ENCODE data around the gene GAB3.

DNA sequence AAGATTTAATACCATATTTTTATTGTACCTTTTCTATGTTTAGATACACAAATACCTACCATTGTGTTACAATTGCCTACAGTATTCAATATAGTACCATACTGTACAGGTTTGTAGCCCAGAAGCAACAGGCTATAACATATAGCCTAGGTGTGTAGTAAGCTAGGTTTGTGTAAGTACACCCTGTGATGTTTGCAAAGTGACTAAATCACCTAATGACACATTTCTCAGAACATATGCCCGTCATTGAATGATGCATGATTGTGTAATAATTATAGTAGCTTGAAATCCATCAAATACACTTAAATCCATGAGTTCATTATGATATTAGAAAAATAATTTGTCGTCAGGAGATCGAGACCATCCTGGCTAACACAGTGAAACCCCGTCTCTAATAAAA lies 30.8 kb downstream of the GAB3 start:
- TF ChIP-seq, protein P1, sequence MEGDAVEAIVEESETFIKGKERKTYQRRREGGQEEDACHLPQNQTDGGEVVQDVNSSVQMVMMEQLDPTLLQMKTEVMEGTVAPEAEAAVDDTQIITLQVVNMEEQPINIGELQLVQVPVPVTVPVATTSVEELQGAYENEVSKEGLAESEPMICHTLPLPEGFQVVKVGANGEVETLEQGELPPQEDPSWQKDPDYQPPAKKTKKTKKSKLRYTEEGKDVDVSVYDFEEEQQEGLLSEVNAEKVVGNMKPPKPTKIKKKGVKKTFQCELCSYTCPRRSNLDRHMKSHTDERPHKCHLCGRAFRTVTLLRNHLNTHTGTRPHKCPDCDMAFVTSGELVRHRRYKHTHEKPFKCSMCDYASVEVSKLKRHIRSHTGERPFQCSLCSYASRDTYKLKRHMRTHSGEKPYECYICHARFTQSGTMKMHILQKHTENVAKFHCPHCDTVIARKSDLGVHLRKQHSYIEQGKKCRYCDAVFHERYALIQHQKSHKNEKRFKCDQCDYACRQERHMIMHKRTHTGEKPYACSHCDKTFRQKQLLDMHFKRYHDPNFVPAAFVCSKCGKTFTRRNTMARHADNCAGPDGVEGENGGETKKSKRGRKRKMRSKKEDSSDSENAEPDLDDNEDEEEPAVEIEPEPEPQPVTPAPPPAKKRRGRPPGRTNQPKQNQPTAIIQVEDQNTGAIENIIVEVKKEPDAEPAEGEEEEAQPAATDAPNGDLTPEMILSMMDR (conservative IDR thresholded peaks at IDR 0.05; ENCODE audit: low read length) = no peak
- TF ChIP-seq EZH2phosphoT487 (IDR thresholded peaks at IDR 0.05; ENCODE audit: borderline replicate concordance) = no peak

Data from Loucy (cell line).